GM12878 (cell line): ENCODE measurements around the gene METTL18. TPM values are rescaled to one million over a fixed set of nuclear protein-coding genes. Genes with fewer than 3 reads are reported as not detected.

ENCODE experiments used
- ATAC-seq: fragments of 200-7000 bp; cut with Tn5 transposase; 3 replicates; pipeline ENCODE4 v1.9.1; 2020; ENCODE audit warnings: mild to moderate bottlenecking, moderate library complexity
- BruUV-seq: library from RNA; stranded (reverse); fragments of 400-500 nt; replicated peaks from 2 replicates; lab custom pipeline; 2021; lab: Mats Ljungman, UMichigan
- CTCF ChIA-PET: fragments of 300-600 bp; sonication (Branson Sonifier 250); formaldehyde crosslinking; extraction: SDS; loops from one replicate; lab custom pipeline; 2021; ENCODE audit warnings: inconsistent platforms; lab: Yijun Ruan, JAX
- POLR2A ChIA-PET: fragments of 350-600 bp; formaldehyde crosslinking; extraction: SDS; loops from one replicate; lab custom pipeline; 2021; ENCODE audit warnings: inconsistent platforms; lab: Charles Lee
- RAD21 ChIA-PET: fragments of 300-600 bp; sonication (Branson Sonifier 250); formaldehyde crosslinking; loops from one replicate; lab custom pipeline; 2023; ENCODE audit warnings: antibody characterized with exemption; ENCODE audit not compliant: unreplicated experiment; lab: Charles Lee
- SMC1A ChIA-PET: fragments of 300-600 bp; sonication (Branson Sonifier 250); formaldehyde crosslinking; loops from one replicate; lab custom pipeline; 2023; ENCODE audit not compliant: unreplicated experiment, uncharacterized antibody; lab: Charles Lee
- DNase-seq: peaks from one replicate; pipeline ENCODE4 v3.0.0-alpha.2; 2011; ENCODE audit warnings: low read depth, low spot score
- FAIRE-seq: peaks from 3 replicates; lab custom pipeline; 2011; peaks lifted over from hg19 to GRCh38; lab: Jason Lieb, UNC
- H2AFZ ChIP-seq: 2 replicates; pipeline ENCODE4 v1.6.0; 2011; ENCODE audit warnings: low read depth, low read length, control low read depth; ENCODE audit not compliant: control insufficient read depth
- H3K27ac ChIP-seq: 2 replicates; pipeline ENCODE4 v1.5.1; 2011; ENCODE audit warnings: control low read depth; ENCODE audit not compliant: control insufficient read depth, insufficient read depth
- H3K27me3 ChIP-seq, 2 experiments: replicated peaks in 1 of 2; 2 replicates each; pipeline versions ENCODE4 v1.6.0 to v1.6.1; 2011; ENCODE audit warnings: low read length in 1 of 2; ENCODE audit not compliant: control insufficient read depth in 2 of 2, insufficient read depth in 2 of 2
- H3K36me3 ChIP-seq, 2 experiments: 2 replicates each; pipeline ENCODE4 v1.5.1; 2011; ENCODE audit warnings: low read length in 1 of 2; ENCODE audit not compliant: control insufficient read depth in 2 of 2, insufficient read depth in 2 of 2
- H3K4me1 ChIP-seq: 2 replicates; pipeline ENCODE4 v1.6.1; 2011; ENCODE audit warnings: mild to moderate bottlenecking, low read length, moderate library complexity, mixed read lengths; ENCODE audit not compliant: control insufficient read depth, insufficient read depth
- H3K4me2 ChIP-seq: 2 replicates; pipeline ENCODE4 v1.6.0; 2011; ENCODE audit warnings: control low read depth; ENCODE audit not compliant: control insufficient read depth, insufficient read depth
- H3K4me3 ChIP-seq: fragments of 200-600 bp; sonication (generic); 2 replicates; pipeline ENCODE4 v1.5.1; 2016
- H3K79me2 ChIP-seq: 2 replicates; pipeline ENCODE4 v1.6.0; 2011; ENCODE audit warnings: low read length; ENCODE audit not compliant: control insufficient read depth, insufficient read depth
- H3K9ac ChIP-seq: 2 replicates; pipeline ENCODE4 v1.8.0; 2011; ENCODE audit warnings: low read length, control low read depth, mixed read lengths; ENCODE audit not compliant: control insufficient read depth, insufficient read depth
- H3K9me3 ChIP-seq: replicated peaks from 3 replicates; pipeline ENCODE4 v1.5.1; 2011; ENCODE audit warnings: mild to moderate bottlenecking, low read length; ENCODE audit not compliant: control insufficient read depth, insufficient read depth
- H4K20me1 ChIP-seq: 2 replicates; pipeline ENCODE4 v1.6.0; 2011; ENCODE audit not compliant: control insufficient read depth, insufficient read depth
- BCL3 ChIP-seq: IDR thresholded peaks from 2 replicates; pipeline ENCODE4 v1.6.1; 2011; ENCODE audit warnings: borderline replicate concordance, low read depth, mild to moderate bottlenecking, moderate library complexity, low read length; ENCODE audit not compliant: insufficient read depth, poor library complexity, severe bottlenecking
- NBN ChIP-seq: fragments of 450-650 bp; IDR thresholded peaks from 2 replicates; pipeline ENCODE4 v1.6.1; 2016
- SUPT20H ChIP-seq: IDR thresholded peaks from 2 replicates; pipeline ENCODE4 v1.6.1; 2011; ENCODE audit warnings: low read depth, mild to moderate bottlenecking, low read length, moderate library complexity, borderline replicate concordance; ENCODE audit not compliant: control insufficient read depth
- ZNF217 ChIP-seq: fragments of 450-650 bp; IDR thresholded peaks from 2 replicates; pipeline ENCODE4 v1.6.1; 2017; ENCODE audit warnings: antibody characterized with exemption, mild to moderate bottlenecking
- WGBS: methylation state at CpG from one replicate; pipeline ENCODE4 v1.1.6; 2016; ENCODE audit warnings: low lambda C conversion rate; ENCODE audit not compliant: insufficient replicate concordance, insufficient coverage; ENCODE audit errors: missing lambda C conversion rate; 5-methylcytosine and 5-hydroxymethylcytosine counted together
- in situ Hi-C: fragments of 300-500 bp; cut with MboI; formaldehyde crosslinking; loops from 9 replicates; pipeline ENCODE4 v1.14.3; 2018; ENCODE audit warnings: mixed read lengths
- intact Hi-C: fragments of 100-400 bp; cut with micrococcal nuclease; formaldehyde crosslinking; loops from one replicate; pipeline ENCODE4 v1.14.2; 2022; ENCODE audit not compliant: unreplicated experiment
- polyA plus RNA-seq, 11 experiments: library from polyadenylated mRNA; depleted of rRNA in 4 of 11; unstranded in 6 of 11; stranded (reverse) in 5 of 11; fragments of >200 nt; fragmentation: Nextera tagmentation in 4 of 11; fragmentation: Illumina TruSeq in 1 of 11; extraction: Ambion mirVana in 4 of 11; extraction: Trizol in 1 of 11; gene quantifications; 1 replicate in 1 of 11; 2 replicates in 10 of 11; pipeline versions ENCODE4 v1.2.1 to v1.2.3, GENCODE V29; 2011 to 2016; ENCODE audit warnings: inconsistent platforms in 2 of 11, missing spikeins in 2 of 11, low read depth in 1 of 11
- total RNA-seq, 4 experiments: library from RNA; depleted of rRNA in 3 of 4; stranded (reverse); fragments of >200 nt in 3 of 4; fragmentation: Illumina TruSeq in 1 of 4; extraction: Trizol in 1 of 4; gene quantifications; 2 replicates each; pipeline versions ENCODE4 v1.2.1 to v1.2.3, GENCODE V29; 2013 to 2021
- TF ChIP-seq, protein P1 (sequence below): fragments of 150-350 bp; IDR thresholded peaks from 2 replicates; pipeline ENCODE4 v1.6.1; 2016; ENCODE audit warnings: low read depth, low read length
- TF ChIP-seq, protein P2 (sequence below): IDR thresholded peaks from 2 replicates; pipeline ENCODE4 v1.6.1; 2012; ENCODE audit warnings: improper control_type of control experiment, low read depth, low read length; ENCODE audit not compliant: insufficient replicate concordance

Gene METTL18
- total and polyA plus RNA-seq, 10 of the 15 experiments (the other 5 are each of a cell fraction or from before 2014, with no cell fraction given) = 8.1 to 31.8 (median 12.8) TPM

DNA sequence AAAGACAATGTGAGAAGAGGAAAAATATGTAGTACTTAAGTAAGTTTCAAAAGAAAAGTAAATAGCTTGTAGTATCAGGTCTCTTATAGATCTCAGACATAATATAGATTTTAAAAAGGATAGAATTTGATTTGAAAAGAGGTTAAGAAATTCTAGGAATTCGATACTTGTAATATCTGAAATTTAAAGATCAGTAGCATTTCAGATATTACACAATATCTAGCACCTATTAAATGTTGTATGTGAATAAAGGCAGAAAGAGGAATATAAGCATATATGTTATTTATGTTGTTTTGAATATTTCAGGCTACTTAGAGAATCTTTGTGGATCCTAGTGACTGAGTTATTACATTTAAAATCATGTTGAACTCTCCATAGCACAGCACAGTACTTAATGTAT is 35.0 kb upstream of the METTL18 start:
- 100% methylated on average over 1 of the region's 1 CpG for WGBS
- Histone ChIP-seq H3K36me3 (peaks cover 4 to 26% of the 10 kb centered on the region in 2 experiments; a peak in 3 of 4 replicates), H3K27ac (no peak overlapping the region), H4K20me1 (no peaks in the 10 kb centered on the region), H3K27me3 (no peaks in the 10 kb centered on the region), H3K9ac (no peak overlapping the region), H3K4me2 (no peak overlapping the region), H3K9me3 (no peaks in the 10 kb centered on the region), H3K4me1 (no peaks in the 10 kb centered on the region), H3K79me2 (no peaks in the 10 kb centered on the region), H2AFZ (no peak overlapping the region), H3K4me3 (no peak overlapping the region)
- no TSS peak for BruUV-seq
- ATAC-seq (no peak), DNase-seq (no peak), FAIRE-seq (no peak)
- TF ChIP-seq, protein P1, sequence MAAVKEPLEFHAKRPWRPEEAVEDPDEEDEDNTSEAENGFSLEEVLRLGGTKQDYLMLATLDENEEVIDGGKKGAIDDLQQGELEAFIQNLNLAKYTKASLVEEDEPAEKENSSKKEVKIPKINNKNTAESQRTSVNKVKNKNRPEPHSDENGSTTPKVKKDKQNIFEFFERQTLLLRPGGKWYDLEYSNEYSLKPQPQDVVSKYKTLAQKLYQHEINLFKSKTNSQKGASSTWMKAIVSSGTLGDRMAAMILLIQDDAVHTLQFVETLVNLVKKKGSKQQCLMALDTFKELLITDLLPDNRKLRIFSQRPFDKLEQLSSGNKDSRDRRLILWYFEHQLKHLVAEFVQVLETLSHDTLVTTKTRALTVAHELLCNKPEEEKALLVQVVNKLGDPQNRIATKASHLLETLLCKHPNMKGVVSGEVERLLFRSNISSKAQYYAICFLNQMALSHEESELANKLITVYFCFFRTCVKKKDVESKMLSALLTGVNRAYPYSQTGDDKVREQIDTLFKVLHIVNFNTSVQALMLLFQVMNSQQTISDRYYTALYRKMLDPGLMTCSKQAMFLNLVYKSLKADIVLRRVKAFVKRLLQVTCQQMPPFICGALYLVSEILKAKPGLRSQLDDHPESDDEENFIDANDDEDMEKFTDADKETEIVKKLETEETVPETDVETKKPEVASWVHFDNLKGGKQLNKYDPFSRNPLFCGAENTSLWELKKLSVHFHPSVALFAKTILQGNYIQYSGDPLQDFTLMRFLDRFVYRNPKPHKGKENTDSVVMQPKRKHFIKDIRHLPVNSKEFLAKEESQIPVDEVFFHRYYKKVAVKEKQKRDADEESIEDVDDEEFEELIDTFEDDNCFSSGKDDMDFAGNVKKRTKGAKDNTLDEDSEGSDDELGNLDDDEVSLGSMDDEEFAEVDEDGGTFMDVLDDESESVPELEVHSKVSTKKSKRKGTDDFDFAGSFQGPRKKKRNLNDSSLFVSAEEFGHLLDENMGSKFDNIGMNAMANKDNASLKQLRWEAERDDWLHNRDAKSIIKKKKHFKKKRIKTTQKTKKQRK = no peak
- TF ChIP-seq, protein P2, sequence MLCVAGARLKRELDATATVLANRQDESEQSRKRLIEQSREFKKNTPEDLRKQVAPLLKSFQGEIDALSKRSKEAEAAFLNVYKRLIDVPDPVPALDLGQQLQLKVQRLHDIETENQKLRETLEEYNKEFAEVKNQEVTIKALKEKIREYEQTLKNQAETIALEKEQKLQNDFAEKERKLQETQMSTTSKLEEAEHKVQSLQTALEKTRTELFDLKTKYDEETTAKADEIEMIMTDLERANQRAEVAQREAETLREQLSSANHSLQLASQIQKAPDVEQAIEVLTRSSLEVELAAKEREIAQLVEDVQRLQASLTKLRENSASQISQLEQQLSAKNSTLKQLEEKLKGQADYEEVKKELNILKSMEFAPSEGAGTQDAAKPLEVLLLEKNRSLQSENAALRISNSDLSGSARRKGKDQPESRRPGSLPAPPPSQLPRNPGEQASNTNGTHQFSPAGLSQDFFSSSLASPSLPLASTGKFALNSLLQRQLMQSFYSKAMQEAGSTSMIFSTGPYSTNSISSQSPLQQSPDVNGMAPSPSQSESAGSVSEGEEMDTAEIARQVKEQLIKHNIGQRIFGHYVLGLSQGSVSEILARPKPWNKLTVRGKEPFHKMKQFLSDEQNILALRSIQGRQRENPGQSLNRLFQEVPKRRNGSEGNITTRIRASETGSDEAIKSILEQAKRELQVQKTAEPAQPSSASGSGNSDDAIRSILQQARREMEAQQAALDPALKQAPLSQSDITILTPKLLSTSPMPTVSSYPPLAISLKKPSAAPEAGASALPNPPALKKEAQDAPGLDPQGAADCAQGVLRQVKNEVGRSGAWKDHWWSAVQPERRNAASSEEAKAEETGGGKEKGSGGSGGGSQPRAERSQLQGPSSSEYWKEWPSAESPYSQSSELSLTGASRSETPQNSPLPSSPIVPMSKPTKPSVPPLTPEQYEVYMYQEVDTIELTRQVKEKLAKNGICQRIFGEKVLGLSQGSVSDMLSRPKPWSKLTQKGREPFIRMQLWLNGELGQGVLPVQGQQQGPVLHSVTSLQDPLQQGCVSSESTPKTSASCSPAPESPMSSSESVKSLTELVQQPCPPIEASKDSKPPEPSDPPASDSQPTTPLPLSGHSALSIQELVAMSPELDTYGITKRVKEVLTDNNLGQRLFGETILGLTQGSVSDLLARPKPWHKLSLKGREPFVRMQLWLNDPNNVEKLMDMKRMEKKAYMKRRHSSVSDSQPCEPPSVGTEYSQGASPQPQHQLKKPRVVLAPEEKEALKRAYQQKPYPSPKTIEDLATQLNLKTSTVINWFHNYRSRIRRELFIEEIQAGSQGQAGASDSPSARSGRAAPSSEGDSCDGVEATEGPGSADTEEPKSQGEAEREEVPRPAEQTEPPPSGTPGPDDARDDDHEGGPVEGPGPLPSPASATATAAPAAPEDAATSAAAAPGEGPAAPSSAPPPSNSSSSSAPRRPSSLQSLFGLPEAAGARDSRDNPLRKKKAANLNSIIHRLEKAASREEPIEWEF = no peak
- TF ChIP-seq ZNF217 (no peak), SUPT20H (no peak), BCL3 (no peak), NBN (no peak)
- ChIA-PET POLR2A (interaction anchor here (0.5 kb wide), 1 partner anchor 11 kb away, joined by 3 read pairs; no protein-coding TSS in a partner anchor), RAD21 (no interaction called here), CTCF (interaction anchor here (1.2 to 4.8 kb wide), 2 partner anchors 21 to 50 kb away, joined by 3 to 16 read pairs; no protein-coding TSS in a partner anchor), SMC1A (no interaction called here)
- intact Hi-C loops (no loop called here), in situ Hi-C loops (no loop called here)
